AG04449 (cell line): ENCODE data around the gene ACO2.

ENCODE experiments used
- CTCF ChIA-PET: fragments of 350-600 bp; formaldehyde crosslinking; extraction: SDS; loops from one replicate; lab custom pipeline; 2021; ENCODE audit warnings: antibody characterized with exemption; lab: Yijun Ruan, JAX
- POLR2A ChIA-PET: fragments of 400-600, 350-600 bp; formaldehyde crosslinking; extraction: SDS; loops from one replicate; lab custom pipeline; 2020; ENCODE audit warnings: antibody characterized with exemption, inconsistent platforms; lab: Yijun Ruan, JAX
- DNase-seq: peaks from one replicate; pipeline ENCODE4 v3.0.0-alpha.2; 2010; ENCODE audit warnings: low read depth, low spot score
- H3K4me3 ChIP-seq: 2 replicates; pipeline ENCODE4 v1.5.1; 2011; ENCODE audit warnings: low read depth, mild to moderate bottlenecking, control low read depth, low read length
- CTCF ChIP-seq: IDR thresholded peaks from one replicate; pipeline ENCODE4 v1.5.1; 2011; ENCODE audit warnings: mild to moderate bottlenecking, moderate library complexity, low read length, control low read depth, inconsistent platforms; ENCODE audit not compliant: insufficient read depth; ENCODE audit errors: missing control alignments

The ACO2 gene

GRCh38 chr22:41488076-41488475, 19.2 kb downstream of the ACO2 start:
- no peak overlapping the region for H3K4me3 ChIP-seq
- ChIA-PET CTCF (interaction anchor here (2.1 kb wide), 1 partner anchor 29 kb away, joined by 10 read pairs; no protein-coding TSS in a partner anchor), POLR2A (no interaction called here)
- no peak for TF ChIP-seq CTCF
- no peak for DNase-seq

- no peak overlapping the region for H3K4me3 ChIP-seq
- ChIA-PET POLR2A (no interaction called here), CTCF (interaction anchor here (1.2 to 2.1 kb wide), 2 partner anchors 9 to 29 kb away, joined by 4 to 10 read pairs; no protein-coding TSS in a partner anchor)
- TF ChIP-seq CTCF = no peak
- DNase-seq = no peak
Observed at GRCh38 chr22:41488596-41489385, 19.9 kb downstream of the ACO2 start.

- POLR2A ChIA-PET = no interaction called here
- no peak for DNase-seq
- no peak for TF ChIP-seq CTCF
- H3K4me3 ChIP-seq = no peak overlapping the region
- CTCF ChIA-PET = interaction anchor here (1.2 to 2.7 kb wide), 4 partner anchors 9 to 28 kb away, joined by 3 to 11 read pairs (median 8); no protein-coding TSS in a partner anchor
Observed at GRCh38 chr22:41491374-41492100, 22.6 kb downstream of the ACO2 start.

GRCh38 chr22:41498303-41498835, 29.5 kb downstream of the ACO2 start:
- DNase-seq = no peak
- H3K4me3 ChIP-seq = no peak overlapping the region
- POLR2A ChIA-PET = no interaction called here
- CTCF ChIA-PET = interaction anchor here (0.7 to 5.4 kb wide), 4 partner anchors 9 to 95 kb away, joined by 3 to 36 read pairs (median 6); no protein-coding TSS in a partner anchor
- TF ChIP-seq CTCF = no peak

GRCh38 chr22:41499624-41500280, 30.8 kb downstream of the ACO2 start:
- no peak for TF ChIP-seq CTCF
- no peak for DNase-seq
- ChIA-PET POLR2A (no interaction called here), CTCF (interaction anchor here (0.6 to 5.4 kb wide), 7 partner anchors 8 to 98 kb away, joined by 3 to 36 read pairs (median 5); no protein-coding TSS in a partner anchor)
- H3K4me3 ChIP-seq = no peak overlapping the region
